Epithelial cell of proximal tubule (primary cell): Measurements from ENCODE around the gene SDHAF4. TPM values are rescaled to one million over a fixed set of nuclear protein-coding genes. Genes with fewer than 3 reads are reported as not detected.
"Not testable (repeated sequence)": the region's sequence is repeated elsewhere in the genome, so short reads cannot be mapped to it uniquely, and the experiment has no call there.

Experiments used
- DNase-seq: peaks from one replicate; pipeline ENCODE4 v3.0.0-alpha.2; 2011; ENCODE audit warnings: low read depth
- H3K4me3 ChIP-seq: 2 replicates; pipeline ENCODE4 v1.5.1; 2011; ENCODE audit warnings: low read depth, mild to moderate bottlenecking, low read length
- CTCF ChIP-seq: conservative IDR thresholded peaks from 2 replicates; pipeline ENCODE4 v1.5.1; 2012; ENCODE audit warnings: low read depth, mild to moderate bottlenecking, low read length
- total RNA-seq: library from RNA; depleted of rRNA; stranded (reverse); fragments of >200 nt; gene quantifications from 2 replicates; pipeline ENCODE4 v1.2.3, GENCODE V29; 2015

Gene SDHAF4
- total RNA-seq, 1 donor from 2014 or later = 15.0 TPM

- no peak for DNase-seq
- H3K4me3 ChIP-seq = no peak overlapping the region
- no peak for TF ChIP-seq CTCF
Observed at GRCh38 chr6:70531133-70531532, 35.6 kb upstream of the SDHAF4 start.

- DNase-seq = no peak
- H3K4me3 ChIP-seq = no peak overlapping the region
- no peak for TF ChIP-seq CTCF
Observed at GRCh38 chr6:70537266-70537665, 29.5 kb upstream of the SDHAF4 start.

- no peak overlapping the region for H3K4me3 ChIP-seq
- no peak for TF ChIP-seq CTCF
- no peak for DNase-seq
Observed at GRCh38 chr6:70538376-70538775, 28.4 kb upstream of the SDHAF4 start.

GRCh38 chr6:70547313-70547712 is 19.4 kb upstream of the SDHAF4 start:
- DNase-seq = no peak
- no peak overlapping the region for H3K4me3 ChIP-seq
- TF ChIP-seq CTCF = peak; percentile 68

- TF ChIP-seq CTCF = no peak
- no peak overlapping the region for H3K4me3 ChIP-seq
- no peak for DNase-seq
Observed at GRCh38 chr6:70547905-70548304, 18.8 kb upstream of the SDHAF4 start.

GRCh38 chr6:70549327-70549726 is 17.4 kb upstream of the SDHAF4 start:
- no peak overlapping the region for H3K4me3 ChIP-seq
- TF ChIP-seq CTCF = no peak
- DNase-seq = no peak

GRCh38 chr6:70551566-70551965 is 15.2 kb upstream of the SDHAF4 start:
- no peak for DNase-seq
- TF ChIP-seq CTCF = peak; percentile 11
- H3K4me3 ChIP-seq = no peak overlapping the region

- not testable (repeated sequence) for DNase-seq, H3K4me3 ChIP-seq
Observed at GRCh38 chr6:70552286-70552940, 14.3 kb upstream of the SDHAF4 start.
